Measurements from ENCODE around the gene ZBTB47.

ZBTB47 gene

DNA sequence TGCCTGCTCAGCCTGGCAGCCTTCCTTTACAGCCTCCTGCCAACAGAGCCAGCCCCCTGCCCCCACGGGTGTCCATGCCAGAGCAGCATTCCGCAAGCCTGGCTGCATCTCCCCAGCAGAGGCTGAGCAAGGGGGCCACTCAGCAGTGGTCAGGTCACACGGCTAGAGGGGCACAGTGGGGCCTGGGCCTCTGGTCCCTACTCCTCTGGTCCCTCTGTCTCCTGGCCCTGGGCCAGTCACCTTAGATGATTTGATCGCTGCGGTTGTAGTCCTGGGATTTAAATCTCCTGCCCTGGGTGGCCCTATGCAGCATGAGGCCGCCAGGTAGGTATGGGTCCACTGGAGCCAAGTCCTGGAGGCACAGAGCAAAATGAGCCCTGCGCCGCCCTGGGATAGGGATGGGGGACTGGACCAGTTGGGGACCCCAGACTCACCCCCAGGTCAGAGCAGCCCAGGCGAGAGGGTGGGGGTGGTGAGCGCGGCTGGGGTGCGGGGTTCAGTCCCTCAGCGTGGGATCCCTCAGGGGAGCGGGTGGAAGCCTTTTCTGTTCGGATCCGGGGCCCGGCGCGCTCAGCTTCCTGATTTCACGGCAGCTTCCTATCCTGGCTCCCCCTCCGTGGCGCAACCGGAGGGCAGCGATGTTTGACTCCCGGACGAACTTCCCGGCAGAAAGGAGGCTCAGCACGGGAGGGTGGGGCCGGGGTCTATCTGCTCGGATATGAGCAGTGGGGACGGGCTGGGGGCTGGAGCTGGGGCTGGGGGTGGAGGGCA lies at the start of gene ZBTB47:
Gene ZBTB47, plus strand, starts transcription at position 138 of the 771 bp plus-strand sequence. CDS start 4,659 bp downstream, outside the sequence.
- DNase-seq (ENCODE audit: low spot score): peak; percentile 30

- no peak for DNase-seq (ENCODE audit: low spot score)
Observed at GRCh38 chr3:42605546-42606173, 47.8 kb upstream of the ZBTB47 start.

GRCh38 chr3:42608581-42608980 lies 44.9 kb upstream of the ZBTB47 start:
- DNase-seq (ENCODE audit: low spot score): no peak

DNA sequence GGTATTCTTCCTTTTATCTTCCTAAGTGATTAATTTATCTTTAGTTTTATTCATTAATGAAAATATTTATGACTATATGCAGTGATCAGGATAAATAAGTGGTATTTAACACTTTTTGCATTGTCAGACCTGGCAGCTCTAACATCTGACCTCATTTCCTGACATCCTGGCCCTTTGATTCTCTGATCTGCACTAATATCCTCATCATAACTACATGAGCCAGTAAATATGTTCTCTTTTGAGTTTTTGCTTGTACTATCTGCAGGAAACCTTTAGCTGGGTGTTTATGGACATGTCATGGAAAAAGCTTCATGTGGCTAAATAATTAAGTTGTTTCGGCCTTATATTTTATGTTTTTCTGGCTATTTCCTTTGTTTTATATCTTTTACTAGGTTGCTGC lies 42.5 kb upstream of the ZBTB47 start:
- DNase-seq (ENCODE audit: low spot score): no peak

- DNase-seq (ENCODE audit: low spot score): no peak
Observed at GRCh38 chr3:42612217-42612616, 41.3 kb upstream of the ZBTB47 start.

DNA sequence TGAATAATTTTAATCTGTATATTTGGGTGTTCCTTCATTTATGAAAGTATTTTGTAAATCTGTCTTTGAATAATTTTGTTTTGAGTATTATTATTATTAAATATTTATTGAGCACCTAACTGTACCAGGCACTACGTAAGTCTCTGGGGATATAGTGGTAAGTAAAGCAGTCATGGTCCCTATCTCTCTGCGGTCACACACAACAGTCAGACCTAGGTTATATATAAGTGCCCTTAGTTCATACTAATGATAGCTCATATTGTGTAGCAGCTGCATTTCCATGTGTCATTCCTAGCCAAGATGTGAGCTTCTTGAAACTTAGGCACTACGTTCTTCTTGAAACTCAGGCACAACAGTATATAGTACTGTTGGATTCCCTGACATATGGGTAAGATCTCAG lies 40.6 kb upstream of the ZBTB47 start:
- DNase-seq (ENCODE audit: low spot score): no peak

DNA sequence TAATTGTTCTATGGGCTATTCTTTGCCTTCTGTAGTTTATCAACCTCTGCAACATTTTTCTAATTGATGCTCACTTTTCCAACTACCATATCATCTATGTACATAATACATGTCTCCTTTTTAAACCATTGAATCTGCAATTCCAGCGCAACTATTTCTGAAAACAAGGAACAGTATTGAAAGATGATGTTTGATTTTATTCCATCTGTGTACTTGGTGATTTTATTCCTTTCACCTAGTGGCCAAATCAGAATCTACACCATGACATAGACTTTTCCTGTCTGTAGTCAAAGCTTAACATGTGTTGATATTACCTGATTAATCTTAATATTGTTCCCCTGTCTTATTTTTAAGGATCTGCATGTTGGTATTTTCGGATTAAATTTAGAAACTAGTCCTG lies 40.0 kb upstream of the ZBTB47 start:
- DNase-seq (ENCODE audit: low spot score): peak; percentile 43

DNA sequence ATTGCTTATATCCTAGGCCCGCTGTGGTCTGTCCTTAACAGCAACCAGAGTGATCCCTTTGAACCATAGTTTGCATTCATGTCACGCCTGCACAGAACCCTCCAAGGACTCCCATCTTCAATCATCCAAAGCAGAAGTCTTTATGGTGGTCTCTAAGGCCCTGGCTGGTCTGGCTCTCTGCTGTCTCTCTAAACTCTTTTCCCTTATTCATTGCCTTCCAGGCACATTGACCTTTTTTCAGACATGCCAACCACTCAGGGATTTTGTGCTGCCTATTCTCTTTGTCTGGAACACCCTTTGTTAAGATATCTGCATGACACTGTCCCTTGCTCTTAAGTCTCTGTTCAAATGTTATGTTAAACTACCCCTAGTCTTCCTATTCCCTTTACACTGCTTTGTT lies 21.9 kb upstream of the ZBTB47 start:
- DNase-seq (ENCODE audit: low spot score): no peak

DNA sequence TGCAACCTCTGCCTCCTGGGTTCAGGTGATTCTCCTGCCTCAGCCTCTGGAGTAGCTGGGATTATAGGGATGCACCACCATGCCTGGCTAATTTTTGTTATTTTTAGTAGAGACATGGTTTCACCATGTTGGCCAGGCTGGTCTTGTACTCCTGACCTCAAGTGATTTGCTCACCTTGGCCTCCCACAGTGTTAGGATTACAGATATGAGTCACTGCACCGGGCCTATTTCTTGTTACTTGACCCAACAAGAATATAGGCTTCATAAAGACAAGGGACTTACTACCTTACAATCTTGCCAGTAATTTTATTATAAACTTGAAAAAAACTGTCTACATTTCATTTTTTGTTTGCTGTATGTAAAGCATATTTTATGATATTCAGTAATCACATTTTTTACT lies 21.4 kb upstream of the ZBTB47 start:
- no peak for DNase-seq (ENCODE audit: low spot score)

GRCh38 chr3:42633544-42633943 lies 20.0 kb upstream of the ZBTB47 start:
- DNase-seq (ENCODE audit: low spot score): no peak

DNA sequence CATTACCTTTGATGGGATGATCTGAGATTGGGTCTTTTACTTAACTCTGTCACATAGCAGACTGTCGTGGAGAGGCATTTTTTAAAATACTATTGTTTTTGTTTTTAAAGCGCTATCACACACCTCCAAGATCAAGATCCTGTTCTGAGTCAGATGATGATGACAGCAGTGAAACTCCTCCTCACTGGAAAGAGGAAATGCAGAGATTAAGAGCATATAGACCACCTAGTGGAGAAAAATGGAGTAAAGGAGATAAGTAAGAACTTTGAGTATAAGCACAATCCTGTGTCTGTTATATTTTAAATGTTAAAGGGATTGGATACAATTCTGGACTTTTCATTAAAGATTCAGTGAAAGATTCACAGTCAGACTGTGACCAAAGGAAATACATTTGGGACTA lies 18.4 kb upstream of the ZBTB47 start:
- peak; percentile 78 for DNase-seq (ENCODE audit: low spot score)

DNA sequence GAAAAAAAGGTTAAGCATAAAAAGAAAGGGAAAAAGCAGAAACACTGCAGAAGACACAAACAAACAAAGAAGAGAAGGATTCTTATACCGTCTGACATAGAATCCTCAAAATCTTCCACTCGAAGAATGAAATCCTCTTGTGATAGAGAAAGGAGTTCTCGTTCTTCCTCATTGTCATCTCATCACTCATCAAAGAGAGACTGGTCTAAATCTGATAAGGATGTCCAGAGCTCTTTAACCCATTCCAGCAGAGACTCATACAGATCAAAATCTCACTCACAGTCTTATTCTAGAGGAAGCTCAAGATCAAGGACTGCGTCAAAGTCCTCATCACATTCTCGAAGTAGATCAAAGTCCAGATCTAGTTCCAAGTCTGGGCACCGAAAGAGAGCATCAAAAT lies 16.5 kb upstream of the ZBTB47 start:
- no peak for DNase-seq (ENCODE audit: low spot score)

DNA sequence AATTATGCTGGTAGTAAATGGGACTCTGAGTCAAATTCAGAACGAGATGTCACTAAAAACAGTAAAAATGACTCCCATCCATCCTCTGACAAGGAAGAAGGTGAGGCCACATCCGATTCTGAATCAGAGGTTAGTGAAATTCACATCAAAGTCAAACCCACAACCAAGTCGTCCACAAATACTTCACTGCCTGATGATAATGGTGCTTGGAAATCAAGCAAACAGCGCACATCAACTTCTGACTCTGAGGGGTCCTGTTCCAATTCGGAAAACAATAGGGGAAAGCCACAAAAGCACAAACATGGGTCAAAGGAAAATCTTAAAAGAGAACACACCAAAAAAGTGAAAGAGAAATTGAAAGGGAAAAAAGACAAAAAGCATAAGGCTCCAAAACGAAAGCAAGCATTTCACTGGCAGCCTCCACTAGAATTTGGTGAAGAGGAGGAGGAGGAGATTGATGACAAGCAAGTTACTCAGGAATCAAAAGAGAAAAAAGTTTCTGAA lies 15.1 kb upstream of the ZBTB47 start:
- DNase-seq (ENCODE audit: low spot score): no peak

DNA sequence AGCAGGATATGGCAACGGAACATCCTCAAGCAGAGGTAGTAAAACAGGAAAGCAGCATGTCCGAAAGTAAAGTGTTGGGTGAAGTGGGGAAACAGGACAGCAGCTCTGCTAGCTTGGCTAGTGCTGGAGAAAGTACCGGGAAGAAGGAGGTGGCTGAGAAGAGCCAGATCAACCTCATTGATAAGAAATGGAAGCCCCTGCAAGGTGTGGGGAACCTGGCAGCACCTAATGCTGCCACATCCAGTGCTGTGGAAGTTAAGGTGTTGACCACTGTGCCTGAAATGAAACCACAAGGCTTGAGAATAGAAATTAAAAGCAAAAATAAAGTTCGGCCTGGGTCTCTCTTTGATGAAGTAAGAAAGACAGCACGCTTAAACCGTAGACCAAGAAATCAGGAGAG lies 14.3 kb upstream of the ZBTB47 start:
- no peak for DNase-seq (ENCODE audit: low spot score)

DNA sequence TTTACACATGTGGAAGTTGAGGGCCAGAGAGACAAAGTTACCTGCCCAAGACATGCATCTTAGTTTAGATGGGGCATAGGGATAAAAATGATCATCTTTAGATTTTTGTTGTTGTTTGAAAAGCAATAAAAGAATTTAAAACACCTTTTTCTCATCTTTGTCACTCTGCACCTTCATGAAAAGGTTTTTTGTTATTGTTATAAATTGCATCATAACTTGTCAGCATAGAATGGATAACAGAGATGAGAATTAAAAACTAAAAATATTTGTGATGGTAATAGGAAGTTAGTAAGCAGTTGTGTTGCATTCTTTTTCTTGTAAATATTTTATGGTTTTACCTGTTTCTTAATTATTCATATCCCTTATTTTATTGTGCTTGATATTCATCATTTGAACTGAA lies 13.4 kb upstream of the ZBTB47 start:
- DNase-seq (ENCODE audit: low spot score): no peak

- DNase-seq (ENCODE audit: low spot score): no peak
Observed at GRCh38 chr3:42640771-42641370, 12.6 kb upstream of the ZBTB47 start.

DNA sequence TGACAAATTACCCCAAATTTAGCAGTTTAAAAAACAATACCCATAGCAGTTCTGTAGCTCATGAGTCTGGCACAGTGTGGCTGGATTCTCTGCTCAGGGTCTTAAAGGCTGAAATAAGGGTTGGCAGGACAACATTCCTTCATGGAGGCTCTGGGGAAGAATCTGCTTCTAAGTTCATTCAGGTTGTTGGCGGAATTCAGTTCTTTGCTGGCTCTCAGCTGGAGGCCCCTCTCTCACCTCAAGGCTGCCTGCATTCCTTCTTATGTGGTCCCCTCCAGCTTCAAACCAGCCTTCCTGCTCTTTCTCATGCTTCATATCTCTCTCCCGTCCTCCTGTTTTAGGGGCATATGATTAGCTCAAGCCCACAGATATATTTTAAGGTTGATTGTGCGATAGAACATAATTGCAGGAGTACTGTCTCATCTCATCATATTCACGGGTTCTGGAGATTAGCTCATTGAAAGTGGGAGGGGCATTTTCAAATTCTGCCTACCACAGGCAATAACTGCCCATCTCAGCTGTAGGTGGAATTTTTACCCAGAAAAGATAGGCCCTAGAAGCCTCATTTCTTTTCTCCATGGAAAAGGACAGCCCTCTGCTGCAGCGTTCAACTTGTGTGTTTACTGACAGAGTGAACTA lies 5.6 kb upstream of the ZBTB47 start:
- no peak for DNase-seq (ENCODE audit: low spot score)

DNA sequence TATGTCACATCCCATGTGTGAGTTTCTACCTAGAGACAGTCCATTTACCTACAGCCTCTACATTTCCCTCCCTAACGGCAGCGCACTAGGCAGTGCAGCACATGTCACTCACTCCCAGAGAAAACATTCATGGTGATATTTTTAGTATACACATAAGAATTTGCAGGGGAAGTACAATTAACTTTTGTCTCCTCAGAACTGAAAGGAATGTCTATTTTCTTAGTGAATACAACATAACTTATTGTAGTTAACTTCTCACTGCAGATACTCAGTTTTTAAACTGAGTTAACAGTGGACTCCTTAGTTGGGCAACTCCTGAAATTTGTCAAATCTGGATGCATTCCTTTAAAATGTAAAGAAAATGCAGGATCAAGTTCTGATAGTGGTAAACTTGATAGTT lies 4.5 kb upstream of the ZBTB47 start:
- no peak for DNase-seq (ENCODE audit: low spot score)

- DNase-seq (ENCODE audit: low spot score): no peak
Observed at GRCh38 chr3:42649783-42650182, 3.7 kb upstream of the ZBTB47 start.

GRCh38 chr3:42651248-42652091 lies 2.0 kb upstream of the ZBTB47 start:
- DNase-seq (ENCODE audit: low spot score): peak; percentile 46

DNA sequence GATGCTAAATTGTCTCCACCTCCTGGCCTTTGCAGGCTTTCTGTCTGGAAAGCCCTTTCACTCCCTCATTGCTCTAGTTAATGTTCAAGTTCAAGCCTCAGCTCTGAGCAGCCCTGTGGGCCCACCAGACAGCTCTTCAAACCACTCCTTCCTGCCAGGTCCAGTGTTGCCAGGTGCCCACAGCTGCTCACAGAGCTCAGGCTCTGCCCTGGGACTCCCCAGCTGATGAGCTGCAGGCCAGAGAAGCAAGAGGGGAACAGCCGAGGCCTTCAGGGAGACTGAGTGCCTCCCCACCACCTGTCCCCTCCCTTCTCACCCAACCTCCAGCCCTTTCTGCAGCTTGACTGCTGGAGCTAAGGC lies 1.3 kb upstream of the ZBTB47 start:
- no peak for DNase-seq (ENCODE audit: low spot score)
